Caco-2 (cell line): ENCODE data around the gene NTRK2. TPM values are rescaled to one million over a fixed set of nuclear protein-coding genes. Genes with fewer than 3 reads are reported as not detected.

Experiments used
- BruUV-seq: library from RNA; stranded (reverse); fragments of 400-500 nt; replicated peaks from 2 replicates; lab custom pipeline; 2021; lab: Mats Ljungman, UMichigan
- CTCF ChIA-PET: fragments of 300-600 bp; sonication (Branson Sonifier 250); formaldehyde crosslinking; loops from one replicate; lab custom pipeline; 2022; ENCODE audit warnings: antibody characterized with exemption; lab: Charles Lee
- POLR2A ChIA-PET: fragments of 300-600 bp; sonication (Branson Sonifier 250); formaldehyde crosslinking; loops from one replicate; lab custom pipeline; 2022; ENCODE audit warnings: antibody characterized with exemption; lab: Charles Lee
- DNase-seq, 2 experiments: peaks; one replicate each; pipeline versions ENCODE4 v3.0.0 to v3.0.0-alpha.2; 2020 to 2022
- H3K27me3 ChIP-seq: replicated peaks from 2 replicates; pipeline ENCODE4 v1.6.0; 2011; ENCODE audit warnings: low read length; ENCODE audit not compliant: control insufficient read depth, insufficient read depth
- H3K36me3 ChIP-seq: 2 replicates; pipeline ENCODE4 v1.5.1; 2011; ENCODE audit warnings: low read length; ENCODE audit not compliant: control insufficient read depth, insufficient read depth
- H3K4me1 ChIP-seq: fragments of 250-450 bp; sonication (Bioruptor Pico); 2 replicates; pipeline ENCODE4 v1.5.1; 2020; ENCODE audit warnings: mild to moderate bottlenecking
- H3K4me3 ChIP-seq: 2 replicates; pipeline ENCODE4 v1.5.1; 2011; ENCODE audit warnings: low read depth, mild to moderate bottlenecking, control low read depth, low read length
- H3K9me3 ChIP-seq: fragments of 250-450 bp; sonication (Bioruptor Pico); 2 replicates; pipeline ENCODE4 v1.5.1; 2020; ENCODE audit warnings: mild to moderate bottlenecking, moderate library complexity
- H3K27ac Mint-ChIP-seq: one replicate; pipeline ENCODE4 v1.8.0; 2022; ENCODE audit warnings: mixed read lengths; ENCODE audit not compliant: unreplicated experiment
- H3K27me3 Mint-ChIP-seq: one replicate; pipeline ENCODE4 v1.8.0; 2022; ENCODE audit warnings: mixed read lengths; ENCODE audit not compliant: insufficient read depth, unreplicated experiment
- H3K36me3 Mint-ChIP-seq: one replicate; pipeline ENCODE4 v1.8.0; 2022; ENCODE audit warnings: mild to moderate bottlenecking, mixed read lengths; ENCODE audit not compliant: insufficient read depth, unreplicated experiment
- H3K4me1 Mint-ChIP-seq: one replicate; pipeline ENCODE4 v1.8.0; 2022; ENCODE audit warnings: low read depth, mixed read lengths; ENCODE audit not compliant: unreplicated experiment
- H3K4me3 Mint-ChIP-seq: one replicate; pipeline ENCODE4 v1.8.0; 2022; ENCODE audit warnings: mild to moderate bottlenecking, moderate library complexity, mixed read lengths; ENCODE audit not compliant: unreplicated experiment
- H3K9me3 Mint-ChIP-seq: one replicate; pipeline ENCODE4 v1.8.0; 2022; ENCODE audit warnings: mixed read lengths; ENCODE audit not compliant: unreplicated experiment
- intact Hi-C: fragments of 100-400 bp; cut with micrococcal nuclease; formaldehyde crosslinking; loops from one replicate; pipeline ENCODE4 v1.10.0; 2022; ENCODE audit not compliant: unreplicated experiment
- total RNA-seq: library from RNA; stranded (reverse); gene quantifications from 2 replicates; pipeline ENCODE4 v1.2.3, GENCODE V29; 2022
- TF ChIP-seq, protein P1 (sequence below), 2 experiments: fragments of 200-600 bp in 1 of 2; IDR thresholded peaks; 1 replicate in 1 of 2; 2 replicates in 1 of 2; pipeline versions ENCODE4 v1.5.1 to v1.8.0; 2011 to 2022; ENCODE audit warnings: antibody characterized with exemption in 1 of 2, control low read depth in 1 of 2, inconsistent platforms in 1 of 2, low read depth in 1 of 2, low read length in 1 of 2, mild to moderate bottlenecking in 1 of 2, moderate library complexity in 1 of 2; ENCODE audit not compliant: insufficient read depth in 1 of 2, severe bottlenecking in 1 of 2, unreplicated experiment in 1 of 2

NTRK2 gene
- total RNA-seq, 1 experiment from 2014 or later: not detected

GRCh38 chr9:84781458-84781857, 111.9 kb downstream of the NTRK2 start:
- H3K4me3 Mint-ChIP-seq: no peak overlapping the region
- peaks cover 6% of the 10 kb centered on the region for H3K27me3 Mint-ChIP-seq
- Histone ChIP-seq H3K36me3 (no peaks in the 10 kb centered on the region), H3K4me3 (no peak overlapping the region), H3K4me1 (no peaks in the 10 kb centered on the region), H3K9me3 (no peaks in the 10 kb centered on the region), H3K27me3 (no peaks in the 10 kb centered on the region)
- peak in 1 of 2 experiments; percentile 3 for DNase-seq
- intact Hi-C loops: loop anchor here (1.0 to 10.0 kb wide), 2 partner anchors 87 to 384 kb away; no protein-coding TSS in a partner anchor
- no peak overlapping the region for H3K27ac Mint-ChIP-seq
- no TSS peak for BruUV-seq
- H3K9me3 Mint-ChIP-seq: no peaks in the 10 kb centered on the region
- POLR2A ChIA-PET: no interaction called here
- CTCF ChIA-PET: interaction anchor here (1.0 kb wide), 1 partner anchor 112 kb away, joined by 3 read pairs; the partner anchor contains the start of gene NTRK2
- no peaks in the 10 kb centered on the region for H3K4me1 Mint-ChIP-seq
- H3K36me3 Mint-ChIP-seq: no peaks in the 10 kb centered on the region
- TF ChIP-seq, protein P1, sequence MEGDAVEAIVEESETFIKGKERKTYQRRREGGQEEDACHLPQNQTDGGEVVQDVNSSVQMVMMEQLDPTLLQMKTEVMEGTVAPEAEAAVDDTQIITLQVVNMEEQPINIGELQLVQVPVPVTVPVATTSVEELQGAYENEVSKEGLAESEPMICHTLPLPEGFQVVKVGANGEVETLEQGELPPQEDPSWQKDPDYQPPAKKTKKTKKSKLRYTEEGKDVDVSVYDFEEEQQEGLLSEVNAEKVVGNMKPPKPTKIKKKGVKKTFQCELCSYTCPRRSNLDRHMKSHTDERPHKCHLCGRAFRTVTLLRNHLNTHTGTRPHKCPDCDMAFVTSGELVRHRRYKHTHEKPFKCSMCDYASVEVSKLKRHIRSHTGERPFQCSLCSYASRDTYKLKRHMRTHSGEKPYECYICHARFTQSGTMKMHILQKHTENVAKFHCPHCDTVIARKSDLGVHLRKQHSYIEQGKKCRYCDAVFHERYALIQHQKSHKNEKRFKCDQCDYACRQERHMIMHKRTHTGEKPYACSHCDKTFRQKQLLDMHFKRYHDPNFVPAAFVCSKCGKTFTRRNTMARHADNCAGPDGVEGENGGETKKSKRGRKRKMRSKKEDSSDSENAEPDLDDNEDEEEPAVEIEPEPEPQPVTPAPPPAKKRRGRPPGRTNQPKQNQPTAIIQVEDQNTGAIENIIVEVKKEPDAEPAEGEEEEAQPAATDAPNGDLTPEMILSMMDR (IDR thresholded peaks at IDR 0.05; ENCODE audit: insufficient read depth in 1 of 2, low read depth in 1 of 2, low read length in 1 of 2, severe bottlenecking in 1 of 2, unreplicated experiment in 1 of 2): peak in 1 of 2 experiments; percentile 25

GRCh38 chr9:84781931-84782866, 112.7 kb downstream of the NTRK2 start:
- Histone ChIP-seq H3K4me1 (no peaks in the 10 kb centered on the region), H3K27me3 (no peaks in the 10 kb centered on the region), H3K9me3 (no peaks in the 10 kb centered on the region), H3K4me3 (no peak overlapping the region), H3K36me3 (no peaks in the 10 kb centered on the region)
- Mint-ChIP-seq H3K4me1 (no peaks in the 10 kb centered on the region), H3K27ac (no peak overlapping the region), H3K27me3 (peaks cover 6% of the 10 kb centered on the region), H3K9me3 (no peaks in the 10 kb centered on the region), H3K4me3 (no peak overlapping the region), H3K36me3 (no peaks in the 10 kb centered on the region)
- intact Hi-C loops: loop anchor here (1.0 to 10.0 kb wide), 2 partner anchors 87 to 385 kb away; no protein-coding TSS in a partner anchor
- BruUV-seq: no TSS peak
- no peak for DNase-seq
- TF ChIP-seq, protein P1 (IDR thresholded peaks at IDR 0.05; ENCODE audit: insufficient read depth in 1 of 2, low read depth in 1 of 2, low read length in 1 of 2, severe bottlenecking in 1 of 2, unreplicated experiment in 1 of 2): no peak
- ChIA-PET POLR2A (no interaction called here), CTCF (interaction anchor here (0.7 to 1.0 kb wide), 2 partner anchors 113 to 215 kb away, joined by 3 to 4 read pairs; partner anchors contain the start of gene NTRK2)

GRCh38 chr9:84785792-84786547, 116.4 kb downstream of the NTRK2 start:
- POLR2A ChIA-PET: no interaction called here

More at GRCh38 chr9:84785792-84786547, 116.4 kb downstream of the NTRK2 start:
- no peak for DNase-seq
- Mint-ChIP-seq H3K9me3 (no peaks in the 10 kb centered on the region), H3K36me3 (no peaks in the 10 kb centered on the region), H3K4me1 (no peaks in the 10 kb centered on the region), H3K4me3 (no peak overlapping the region), H3K27ac (no peak overlapping the region), H3K27me3 (peaks cover 6% of the 10 kb centered on the region)
- no peaks in the 10 kb centered on the region for H3K36me3 ChIP-seq
- H3K27me3 ChIP-seq: no peaks in the 10 kb centered on the region
- CTCF ChIA-PET: no interaction called here
- no peaks in the 10 kb centered on the region for H3K9me3 ChIP-seq
- TF ChIP-seq, protein P1 (IDR thresholded peaks at IDR 0.05; ENCODE audit: insufficient read depth in 1 of 2, low read depth in 1 of 2, low read length in 1 of 2, severe bottlenecking in 1 of 2, unreplicated experiment in 1 of 2): no peak
- BruUV-seq: no TSS peak
- intact Hi-C loops: loop anchor here (10.0 kb wide), 1 partner anchor 91 kb away; no protein-coding TSS in a partner anchor
- no peak overlapping the region for H3K4me3 ChIP-seq
- H3K4me1 ChIP-seq: no peaks in the 10 kb centered on the region
